NCI-H345 treated with DMSO at 0.1 percent for 48 hours (cell line): ENCODE measurements around the gene MYPOP.
"Not testable (repeated sequence)": the region's sequence is repeated elsewhere in the genome, so short reads cannot be mapped to it uniquely, and the experiment has no call there.

Source experiments
- DNase-seq: peaks from one replicate; lab custom pipeline; 2025; ENCODE audit not compliant: unreplicated experiment; lab: John Stamatoyannopoulos, UW

The MYPOP gene

GRCh38 chr19:45883881-45884681 lies 18.3 kb downstream of the MYPOP start:
- no peak for DNase-seq

GRCh38 chr19:45883586-45883880 lies 18.9 kb downstream of the MYPOP start:
- DNase-seq, result no peak

- DNase-seq, result no peak
Measured at GRCh38 chr19:45882652-45883585, 19.5 kb downstream of the MYPOP start.

- no peak for DNase-seq
Measured at GRCh38 chr19:45881909-45882528, 20.4 kb downstream of the MYPOP start.

GRCh38 chr19:45881082-45881908 lies 21.1 kb downstream of the MYPOP start:
- no peak for DNase-seq

GRCh38 chr19:45879971-45880370 lies 22.4 kb downstream of the MYPOP start:
- DNase-seq, result no peak

GRCh38 chr19:45879055-45879454 lies 23.4 kb downstream of the MYPOP start:
- no peak for DNase-seq

- DNase-seq, result no peak
Measured at GRCh38 chr19:45878043-45878794, 24.2 kb downstream of the MYPOP start.

- DNase-seq, result no peak
Measured at GRCh38 chr19:45876411-45877197, 25.8 kb downstream of the MYPOP start.

- DNase-seq, result no peak
Measured at GRCh38 chr19:45876161-45876410, 26.3 kb downstream of the MYPOP start.

- DNase-seq, result no peak
Measured at GRCh38 chr19:45874620-45874966, 27.8 kb downstream of the MYPOP start.

GRCh38 chr19:45873219-45873772 lies 29.1 kb downstream of the MYPOP start:
- DNase-seq, result no peak

- DNase-seq, result no peak
Measured at GRCh38 chr19:45872095-45872919, 30.1 kb downstream of the MYPOP start.

- DNase-seq, result no peak
Measured at GRCh38 chr19:45870798-45871197, 31.6 kb downstream of the MYPOP start.

GRCh38 chr19:45867241-45867640 lies 35.2 kb downstream of the MYPOP start:
- DNase-seq, result not testable (repeated sequence)

- DNase-seq, result no peak
Measured at GRCh38 chr19:45866400-45867176, 35.8 kb downstream of the MYPOP start.

GRCh38 chr19:45865269-45865948 lies 37.0 kb downstream of the MYPOP start:
- DNase-seq, result no peak
